HG02763 (cell line): ENCODE data around the gene MED19.
A peak's percentile ranks its signal among the peaks of the same experiment; 100 is the strongest.
"Not testable (repeated sequence)": the region's sequence is repeated elsewhere in the genome, so short reads cannot be mapped to it uniquely, and the experiment has no call there.

ENCODE experiments used
- ATAC-seq: cut with Tn5 transposase; IDR thresholded peaks from one replicate; pipeline ENCODE4 v1.9.1; 2021; ENCODE audit warnings: mild to moderate bottlenecking, moderate library complexity; ENCODE audit not compliant: unreplicated experiment

MED19 gene

GRCh38 chr11:57711414-57712255 lies at the start of gene MED19:
Gene MED19 (minus strand): TSS chr11:57712215. CDS start chr11:57712179, 36 bp downstream.
- ATAC-seq, result peak; percentile 32

GRCh38 chr11:57758174-57758573 lies 46.2 kb upstream of the MED19 start:
- ATAC-seq, result no peak

- no peak for ATAC-seq
Observed at GRCh38 chr11:57752954-57753353, 40.9 kb upstream of the MED19 start.

- no peak for ATAC-seq
Observed at GRCh38 chr11:57751676-57752253, 39.8 kb upstream of the MED19 start, which contains the start of gene BTBD18. Gene BTBD18 (minus strand): TSS chr11:57751819. CDS start chr11:57751188, 631 bp downstream.

GRCh38 chr11:57751176-57751575 lies 39.2 kb upstream of the MED19 start:
- ATAC-seq, result no peak

GRCh38 chr11:57746920-57747319 lies 34.9 kb upstream of the MED19 start:
- no peak for ATAC-seq

GRCh38 chr11:57745206-57745605 lies 33.2 kb upstream of the MED19 start:
- ATAC-seq, result no peak

GRCh38 chr11:57744357-57744756 lies 32.3 kb upstream of the MED19 start:
- no peak for ATAC-seq

GRCh38 chr11:57742087-57742452 lies 30.1 kb upstream of the MED19 start:
- no peak for ATAC-seq

GRCh38 chr11:57741132-57742086 lies 29.4 kb upstream of the MED19 start, which contains the start of gene SELENOH:
Gene SELENOH (plus strand): TSS chr11:57741491. CDS start chr11:57741596, 105 bp downstream.
- ATAC-seq, result peak; percentile 91

GRCh38 chr11:57735619-57736298 lies 23.7 kb upstream of the MED19 start:
- ATAC-seq, result no peak

GRCh38 chr11:57732661-57733060 lies 20.6 kb upstream of the MED19 start:
- no peak for ATAC-seq

GRCh38 chr11:57729479-57729878 lies 17.5 kb upstream of the MED19 start:
- ATAC-seq, result no peak

GRCh38 chr11:57728829-57729228 lies 16.8 kb upstream of the MED19 start:
- no peak for ATAC-seq

- no peak for ATAC-seq
Observed at GRCh38 chr11:57727185-57727584, 15.2 kb upstream of the MED19 start.

- ATAC-seq, result not testable (repeated sequence)
Observed at GRCh38 chr11:57716726-57717125, 4.7 kb upstream of the MED19 start.

- no peak for ATAC-seq
Observed at GRCh38 chr11:57713835-57714234, 1.8 kb upstream of the MED19 start.

- ATAC-seq, result peak; percentile 94
Observed at GRCh38 chr11:57712256-57713150, 488 bp upstream of the MED19 start, which contains the start of gene TMX2. Gene TMX2 (plus strand): TSS chr11:57712593. CDS start chr11:57712619, 26 bp downstream.

- no peak for ATAC-seq
Observed at GRCh38 chr11:57709802-57710367, 2.1 kb downstream of the MED19 start.
